ENCODE results near the gene CDC42. TPM values are rescaled to one million over a fixed set of nuclear protein-coding genes. Genes with fewer than 3 reads are reported as not detected.
A peak's percentile ranks its signal among the peaks of the same experiment; 100 is the strongest.

The CDC42 gene
- total and polyA plus RNA-seq, 5 donors from 2014 or later: 290 to 513 (median 376) TPM

- H3K36me3 Mint-ChIP-seq: peaks cover 5% of the 10 kb centered on the region
- H3K4me1 ChIP-seq (ENCODE audit: control insufficient read depth, insufficient read depth, low read length, poor library complexity, severe bottlenecking): peaks cover 13% of the 10 kb centered on the region
- peak overlapping the region in 2 of 4 donors; percentile 57 to 75 for H3K4me3 Mint-ChIP-seq
- H3K9me3 Mint-ChIP-seq: peaks cover 0 to 4% (median 2%) of the 10 kb centered on the region in 7 donors
- no peaks in the 10 kb centered on the region for H3K36me3 ChIP-seq (ENCODE audit: control insufficient read depth, insufficient read depth, low read length)
- H3K4me3 ChIP-seq (ENCODE audit: low read depth, low read length): no peak overlapping the region
- ATAC-seq (ENCODE audit: low read depth in 2 of 2): no peak
- H3K27me3 ChIP-seq (ENCODE audit: control insufficient read depth, insufficient read depth, low read length): no peaks in the 10 kb centered on the region
- H3K27ac ChIP-seq (ENCODE audit: insufficient read depth, low read length, poor library complexity, severe bottlenecking): no peak overlapping the region
- DNase-seq: no peak
- H3K27ac Mint-ChIP-seq: peak overlapping the region; percentile 26 to 83 (median 51)
- peaks cover 4% of the 10 kb centered on the region for H3K27me3 Mint-ChIP-seq
- peaks cover 21 to 63% (median 34%) of the 10 kb centered on the region in 4 donors for H3K4me1 Mint-ChIP-seq
- H3K9me3 ChIP-seq (ENCODE audit: control insufficient read depth in 2 of 2, low read length in 2 of 2): no peaks in the 10 kb centered on the region
These were observed 3.9 kb upstream of the CDC42 start for GRCh38 chr1:22048351-22049192.

GRCh38 chr1:22050330-22050729, 2.2 kb upstream of the CDC42 start:
- Histone ChIP-seq H3K36me3 (ENCODE audit: control insufficient read depth, insufficient read depth, low read length) (no peaks in the 10 kb centered on the region), H3K27me3 (ENCODE audit: control insufficient read depth, insufficient read depth, low read length) (no peaks in the 10 kb centered on the region), H3K4me1 (ENCODE audit: control insufficient read depth, insufficient read depth, low read length, poor library complexity, severe bottlenecking) (peaks cover 16% of the 10 kb centered on the region), H3K9me3 (ENCODE audit: control insufficient read depth in 2 of 2, low read length in 2 of 2) (no peaks in the 10 kb centered on the region), H3K4me3 (ENCODE audit: low read depth, low read length) (no peak overlapping the region), H3K27ac (ENCODE audit: insufficient read depth, low read length, poor library complexity, severe bottlenecking) (no peak overlapping the region)
- Mint-ChIP-seq H3K27me3 (peaks cover 4% of the 10 kb centered on the region), H3K4me1 (peaks cover 26 to 63% (median 37%) of the 10 kb centered on the region in 4 donors), H3K4me3 (peak overlapping the region; percentile 41 to 98 (median 64)), H3K27ac (peak overlapping the region in 2 of 3 donors; percentile 60 to 79), H3K9me3 (peaks cover 0 to 2% (median 1%) of the 10 kb centered on the region in 7 donors), H3K36me3 (peaks cover 11% of the 10 kb centered on the region)
- ATAC-seq (ENCODE audit: low read depth in 2 of 2) (no peak), DNase-seq (no peak)

GRCh38 chr1:22051607-22052114, 848 bp upstream of the CDC42 start:
- Histone ChIP-seq H3K9me3 (ENCODE audit: control insufficient read depth in 2 of 2, low read length in 2 of 2) (no peaks in the 10 kb centered on the region), H3K4me1 (ENCODE audit: control insufficient read depth, insufficient read depth, low read length, poor library complexity, severe bottlenecking) (peaks cover 28% of the 10 kb centered on the region), H3K27ac (ENCODE audit: insufficient read depth, low read length, poor library complexity, severe bottlenecking) (peak overlapping the region; percentile 97), H3K4me3 (ENCODE audit: low read depth, low read length) (no peak overlapping the region), H3K36me3 (ENCODE audit: control insufficient read depth, insufficient read depth, low read length) (peaks cover 11% of the 10 kb centered on the region), H3K27me3 (ENCODE audit: control insufficient read depth, insufficient read depth, low read length) (no peaks in the 10 kb centered on the region)
- Mint-ChIP-seq H3K27ac (peak overlapping the region; percentile 89 to 96 (median 90)), H3K27me3 (peaks cover 4% of the 10 kb centered on the region), H3K9me3 (peaks cover 0 to 4% (median 1%) of the 10 kb centered on the region in 7 donors), H3K36me3 (peaks cover 17% of the 10 kb centered on the region), H3K4me1 (peaks cover 28 to 73% (median 48%) of the 10 kb centered on the region in 4 donors), H3K4me3 (peak overlapping the region; percentile 91 to 98 (median 96))
- no peak for ATAC-seq (ENCODE audit: low read depth in 2 of 2)
- no peak for DNase-seq

- Histone ChIP-seq H3K36me3 (ENCODE audit: control insufficient read depth, insufficient read depth, low read length) (peaks cover 17% of the 10 kb centered on the region), H3K9me3 (ENCODE audit: control insufficient read depth in 2 of 2, low read length in 2 of 2) (no peaks in the 10 kb centered on the region), H3K27me3 (ENCODE audit: control insufficient read depth, insufficient read depth, low read length) (no peaks in the 10 kb centered on the region), H3K27ac (ENCODE audit: insufficient read depth, low read length, poor library complexity, severe bottlenecking) (peak overlapping the region; percentile 97), H3K4me1 (ENCODE audit: control insufficient read depth, insufficient read depth, low read length, poor library complexity, severe bottlenecking) (peaks cover 44% of the 10 kb centered on the region), H3K4me3 (ENCODE audit: low read depth, low read length) (peak overlapping the region; percentile 99)
- peak overlapping the region; percentile 94 to 99 (median 98) for H3K27ac Mint-ChIP-seq
- H3K27me3 Mint-ChIP-seq: peaks cover 4% of the 10 kb centered on the region
- peak overlapping the region; percentile 98 to 100 (median 99) for H3K4me3 Mint-ChIP-seq
- ATAC-seq (ENCODE audit: low read depth in 2 of 2): peak; percentile 32 to 40
- H3K36me3 Mint-ChIP-seq: peaks cover 17% of the 10 kb centered on the region
- H3K9me3 Mint-ChIP-seq: peaks cover 0 to 4% (median 1%) of the 10 kb centered on the region in 7 donors
- DNase-seq: peak; percentile 45 to 78 (median 63)
- peaks cover 33 to 79% (median 58%) of the 10 kb centered on the region in 4 donors for H3K4me1 Mint-ChIP-seq
These were observed 730 bp downstream of the CDC42 start for GRCh38 chr1:22053017-22053860.

- Histone ChIP-seq H3K9me3 (ENCODE audit: control insufficient read depth in 2 of 2, low read length in 2 of 2) (no peaks in the 10 kb centered on the region), H3K27me3 (ENCODE audit: control insufficient read depth, insufficient read depth, low read length) (no peaks in the 10 kb centered on the region), H3K36me3 (ENCODE audit: control insufficient read depth, insufficient read depth, low read length) (peaks cover 17% of the 10 kb centered on the region), H3K27ac (ENCODE audit: insufficient read depth, low read length, poor library complexity, severe bottlenecking) (peak overlapping the region; percentile 97), H3K4me3 (ENCODE audit: low read depth, low read length) (peak overlapping the region; percentile 99), H3K4me1 (ENCODE audit: control insufficient read depth, insufficient read depth, low read length, poor library complexity, severe bottlenecking) (peaks cover 53% of the 10 kb centered on the region)
- Mint-ChIP-seq H3K4me1 (peaks cover 27 to 77% (median 58%) of the 10 kb centered on the region in 4 donors), H3K4me3 (peak overlapping the region; percentile 98 to 100 (median 99)), H3K27ac (peak overlapping the region; percentile 94 to 99 (median 98)), H3K27me3 (peaks cover 4% of the 10 kb centered on the region), H3K9me3 (peaks cover 0 to 4% (median 1%) of the 10 kb centered on the region in 7 donors), H3K36me3 (peaks cover 17% of the 10 kb centered on the region)
- ATAC-seq (ENCODE audit: low read depth in 2 of 2): no peak
- no peak for DNase-seq
These were observed 1.6 kb downstream of the CDC42 start for GRCh38 chr1:22053861-22054770.

DNA sequence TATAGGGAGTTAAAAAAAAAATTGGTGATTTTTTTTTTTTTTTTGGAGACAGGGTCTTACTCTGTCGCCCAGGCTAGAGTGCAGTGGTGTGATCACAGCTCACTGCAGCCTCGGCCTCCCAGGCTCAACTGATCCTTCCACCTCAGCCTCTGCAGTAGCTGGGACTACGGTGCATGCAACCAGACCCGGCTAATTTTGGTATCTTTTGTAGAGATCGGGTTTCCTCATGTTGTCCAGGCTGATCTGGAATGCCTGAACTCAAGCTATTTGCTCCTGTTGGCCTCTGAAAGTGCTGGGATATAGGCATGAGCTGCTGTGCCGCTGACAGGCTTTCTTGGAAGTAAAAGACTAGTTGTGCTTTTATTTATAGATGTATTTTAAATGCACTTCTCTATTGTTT, 3.0 kb downstream of the CDC42 start:
- Histone ChIP-seq H3K27ac (ENCODE audit: insufficient read depth, low read length, poor library complexity, severe bottlenecking) (peak overlapping the region; percentile 63), H3K9me3 (ENCODE audit: control insufficient read depth in 2 of 2, low read length in 2 of 2) (no peaks in the 10 kb centered on the region), H3K36me3 (ENCODE audit: control insufficient read depth, insufficient read depth, low read length) (peaks cover 20% of the 10 kb centered on the region), H3K4me3 (ENCODE audit: low read depth, low read length) (peak overlapping the region; percentile 70), H3K27me3 (ENCODE audit: control insufficient read depth, insufficient read depth, low read length) (no peaks in the 10 kb centered on the region), H3K4me1 (ENCODE audit: control insufficient read depth, insufficient read depth, low read length, poor library complexity, severe bottlenecking) (peaks cover 66% of the 10 kb centered on the region)
- DNase-seq (no peak), ATAC-seq (ENCODE audit: low read depth in 2 of 2) (no peak)
- H3K9me3 Mint-ChIP-seq: peaks cover 0 to 4% (median 1%) of the 10 kb centered on the region in 7 donors
- H3K4me1 Mint-ChIP-seq: peaks cover 29 to 81% (median 61%) of the 10 kb centered on the region in 4 donors
- peaks cover 4% of the 10 kb centered on the region for H3K27me3 Mint-ChIP-seq
- H3K4me3 Mint-ChIP-seq: peak overlapping the region; percentile 66 to 91 (median 81)
- H3K27ac Mint-ChIP-seq: peak overlapping the region; percentile 69 to 90 (median 90)
- H3K36me3 Mint-ChIP-seq: peaks cover 17% of the 10 kb centered on the region

Measured in CD4-positive, CD25-positive, alpha-beta regulatory T cell (primary cell).